Muscle layer of colon (tissue), 2 donors: ENCODE data around the gene TSC2.
"Not testable (repeated sequence)": the region's sequence is repeated elsewhere in the genome, so short reads cannot be mapped to it uniquely, and the experiment has no call there.

Experiments
- H3K27ac ChIP-seq: one replicate; pipeline ENCODE4 v1.7.0; 2013; ENCODE audit warnings: low read depth, mild to moderate bottlenecking, low read length, moderate library complexity
- H3K27me3 ChIP-seq, 2 donors: one replicate each; pipeline ENCODE4 v1.7.0; 2013; ENCODE audit warnings: low read length in 2 of 2, mild to moderate bottlenecking in 2 of 2; ENCODE audit not compliant: insufficient read depth in 2 of 2, control insufficient read depth in 1 of 2
- H3K36me3 ChIP-seq: one replicate; pipeline ENCODE4 v1.7.0; 2013; ENCODE audit warnings: mild to moderate bottlenecking, low read length; ENCODE audit not compliant: insufficient read depth
- H3K4me1 ChIP-seq: one replicate; pipeline ENCODE4 v1.7.0; 2013; ENCODE audit warnings: mild to moderate bottlenecking, low read length; ENCODE audit not compliant: insufficient read depth
- H3K4me3 ChIP-seq, 2 donors: one replicate each; pipeline ENCODE4 v1.7.0; 2013; ENCODE audit warnings: low read length in 2 of 2, low read depth in 1 of 2, mild to moderate bottlenecking in 1 of 2, moderate library complexity in 1 of 2
- H3K9ac ChIP-seq: one replicate; pipeline ENCODE4 v1.7.0; 2013; ENCODE audit warnings: low read length
- H3K9me3 ChIP-seq: one replicate; pipeline ENCODE4 v1.7.0; 2013; ENCODE audit warnings: mild to moderate bottlenecking, low read length
- donor health status: abdominal sarcoma.
- donor health status: Adenocarcinoma of cecum.

The TSC2 gene

DNA sequence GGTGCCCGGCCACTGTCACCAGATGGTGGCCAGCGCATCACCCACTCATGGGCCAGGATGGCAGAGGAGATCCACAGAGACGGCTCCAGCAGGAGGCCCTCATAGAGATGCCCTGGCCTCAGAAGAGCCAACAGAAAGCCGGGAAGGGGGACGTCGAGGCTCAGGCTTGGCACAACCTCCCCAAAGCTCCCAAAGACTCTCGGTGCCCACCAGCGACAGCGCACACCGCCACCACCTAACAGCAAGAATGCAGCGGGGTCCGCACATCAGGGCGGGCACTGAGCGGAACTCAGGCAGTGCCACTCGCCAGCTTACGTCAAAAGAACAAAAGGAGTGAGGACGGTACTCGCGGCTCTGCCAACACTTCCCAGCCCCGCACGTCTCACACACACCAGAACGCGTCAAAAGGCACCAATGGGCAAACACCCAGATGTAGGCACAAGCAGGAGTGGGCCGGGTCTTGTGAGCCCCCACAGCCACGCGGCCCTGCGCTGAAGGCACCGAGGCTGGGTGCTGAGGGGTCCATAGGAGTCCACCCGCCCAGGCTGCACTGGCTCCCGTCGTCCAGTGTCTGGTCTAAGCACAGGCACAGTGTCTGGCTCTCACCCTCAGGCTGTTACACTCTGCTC lies 79.3 kb downstream of the TSC2 start:
- not testable (repeated sequence) for H3K36me3 ChIP-seq, H3K27me3 ChIP-seq, H3K9me3 ChIP-seq
- Histone ChIP-seq H3K4me1 (peaks cover 29% of the 10 kb centered on the region), H3K4me3 (peak overlapping the region in 1 of 2 donors; percentile 0), H3K27ac (peak overlapping the region; percentile 90), H3K9ac (peak overlapping the region; percentile 57)

DNA sequence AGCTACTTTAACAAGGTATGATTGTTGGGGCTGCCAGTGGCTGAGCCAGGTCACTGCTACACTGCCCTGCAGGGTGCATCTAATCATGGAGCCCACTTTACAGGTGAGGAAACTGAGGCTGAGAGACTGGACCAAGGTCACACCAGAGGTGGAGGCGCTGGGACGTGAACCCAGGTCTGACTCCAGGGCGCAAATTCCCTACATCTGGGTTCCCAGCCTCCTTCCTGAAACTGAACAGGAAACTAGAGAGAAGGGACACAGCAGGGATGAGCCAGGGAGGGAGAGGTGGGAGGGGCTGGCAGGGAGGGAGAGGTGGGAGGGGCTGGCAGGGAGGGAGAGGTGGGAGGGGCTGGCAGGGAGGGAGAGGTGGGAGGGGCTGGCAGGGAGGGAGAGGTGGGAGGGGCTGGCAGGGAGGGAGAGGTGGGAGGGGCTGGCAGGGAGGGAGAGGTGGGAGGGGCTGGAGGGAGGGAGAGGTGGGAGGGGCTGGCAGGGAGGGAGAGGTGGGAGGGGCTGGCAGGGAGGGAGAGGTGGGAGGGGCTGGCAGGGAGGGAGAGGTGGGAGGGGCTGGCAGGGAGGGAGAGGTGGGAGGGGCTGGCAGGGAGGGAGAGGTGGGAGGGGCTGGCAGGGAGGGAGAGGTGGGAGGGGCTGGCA lies 80.0 kb downstream of the TSC2 start:
- peak overlapping the region; percentile 90 for H3K27ac ChIP-seq
- H3K9me3 ChIP-seq, H3K36me3 ChIP-seq, H3K27me3 ChIP-seq: not testable (repeated sequence)
- peak overlapping the region in 1 of 2 donors; percentile 0 for H3K4me3 ChIP-seq
- peaks cover 23% of the 10 kb centered on the region for H3K4me1 ChIP-seq
- H3K9ac ChIP-seq = peak overlapping the region; percentile 57

DNA sequence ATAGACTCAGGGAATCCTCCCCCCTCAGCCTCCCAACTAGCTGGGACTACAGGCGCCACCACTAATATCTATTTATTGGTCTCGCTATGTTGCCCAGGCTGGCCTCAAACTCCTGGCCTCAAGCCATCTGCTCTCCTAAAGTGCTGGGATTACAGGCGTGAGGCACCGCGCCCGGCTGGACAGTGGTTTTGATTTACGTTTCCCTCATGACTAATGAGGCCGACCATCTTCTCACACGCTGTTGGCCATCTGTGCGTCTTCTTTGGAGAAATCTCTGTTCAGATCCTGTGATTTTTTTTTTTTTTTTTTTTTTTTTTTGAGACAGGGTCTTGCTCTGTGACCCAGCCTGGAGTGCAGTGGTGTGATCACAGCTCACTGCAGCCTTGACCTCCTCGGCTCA lies 81.5 kb downstream of the TSC2 start:
- H3K9ac ChIP-seq, H3K27me3 ChIP-seq, H3K36me3 ChIP-seq, H3K4me3 ChIP-seq, H3K9me3 ChIP-seq: not testable (repeated sequence)
- peak overlapping the region; percentile 4 for H3K27ac ChIP-seq
- peaks cover 22% of the 10 kb centered on the region for H3K4me1 ChIP-seq

DNA sequence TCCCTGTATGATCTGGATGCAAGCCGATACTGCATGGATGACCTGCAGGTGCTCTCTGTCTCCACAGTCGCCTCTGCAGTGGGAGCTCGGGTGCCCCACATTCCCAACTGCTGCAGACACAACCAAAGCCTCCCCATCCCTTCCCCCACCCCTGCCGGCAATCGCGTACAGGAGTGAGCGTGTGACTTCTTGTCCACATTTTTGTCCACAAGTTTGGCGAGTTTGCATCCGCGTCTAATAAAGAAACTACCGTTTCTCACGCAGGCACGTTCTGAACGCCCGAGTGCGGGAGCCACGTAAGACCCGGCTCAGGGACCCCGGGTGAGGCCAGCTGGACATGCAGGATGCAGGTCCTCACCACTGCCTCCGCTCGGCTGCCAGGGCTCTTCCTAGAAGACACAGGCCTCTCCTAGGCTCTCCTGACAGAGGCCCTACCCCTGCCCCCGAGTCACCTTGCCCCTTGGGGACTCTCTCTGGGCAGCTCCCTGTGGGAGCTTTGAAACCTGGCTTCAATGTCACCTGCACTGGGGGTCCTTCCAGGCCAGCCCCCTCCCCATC lies 82.2 kb downstream of the TSC2 start:
- not testable (repeated sequence) for H3K4me3 ChIP-seq, H3K9ac ChIP-seq, H3K27me3 ChIP-seq, H3K9me3 ChIP-seq, H3K36me3 ChIP-seq
- Histone ChIP-seq H3K4me1 (peaks cover 22% of the 10 kb centered on the region), H3K27ac (peak overlapping the region; percentile 34)

DNA sequence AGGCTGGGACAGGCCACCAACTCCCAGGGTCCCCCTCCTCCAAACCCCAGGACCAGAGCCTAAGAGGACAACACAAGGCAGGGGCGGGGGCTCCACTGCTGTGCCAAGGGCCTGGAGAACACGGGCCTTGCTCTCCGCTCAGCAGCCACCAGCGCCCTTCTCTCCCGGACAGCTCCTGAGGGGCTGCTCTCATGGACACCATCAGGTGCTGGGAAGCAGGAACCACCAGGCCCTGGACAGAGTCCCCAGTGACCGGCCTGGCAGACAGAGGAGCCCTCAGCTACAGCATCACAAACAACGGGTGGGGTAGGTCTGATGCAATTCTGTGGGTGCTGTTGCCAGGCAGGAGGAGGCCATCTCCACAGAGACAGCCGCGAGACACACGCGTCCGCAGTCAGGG lies 86.0 kb downstream of the TSC2 start:
- not testable (repeated sequence) for H3K27me3 ChIP-seq, H3K4me1 ChIP-seq, H3K36me3 ChIP-seq, H3K4me3 ChIP-seq, H3K9me3 ChIP-seq, H3K9ac ChIP-seq
- peak overlapping the region; percentile 52 for H3K27ac ChIP-seq

DNA sequence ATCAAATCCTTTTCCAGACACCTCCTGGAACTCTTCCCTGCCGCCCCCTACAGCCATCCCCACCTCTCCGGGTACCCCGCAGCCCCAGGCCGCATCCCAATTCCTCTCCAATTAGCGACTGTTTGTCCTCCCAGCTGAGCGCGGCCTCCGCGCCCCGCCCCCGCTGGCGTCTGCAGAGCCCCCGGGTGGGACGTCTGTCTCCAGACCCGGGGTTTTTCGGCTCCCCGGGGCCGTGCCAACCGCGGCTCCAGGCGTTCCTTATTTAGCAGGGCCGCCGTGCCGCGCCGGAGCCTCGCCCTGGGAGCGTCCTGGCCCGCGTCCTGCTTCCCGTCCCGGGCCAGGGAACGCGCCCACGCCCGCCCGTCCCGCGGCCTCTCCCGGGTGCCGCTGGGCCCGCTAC lies 87.3 kb downstream of the TSC2 start:
- H3K4me1 ChIP-seq, H3K4me3 ChIP-seq, H3K27me3 ChIP-seq, H3K36me3 ChIP-seq, H3K9me3 ChIP-seq, H3K9ac ChIP-seq: not testable (repeated sequence)
- peak overlapping the region; percentile 52 for H3K27ac ChIP-seq

DNA sequence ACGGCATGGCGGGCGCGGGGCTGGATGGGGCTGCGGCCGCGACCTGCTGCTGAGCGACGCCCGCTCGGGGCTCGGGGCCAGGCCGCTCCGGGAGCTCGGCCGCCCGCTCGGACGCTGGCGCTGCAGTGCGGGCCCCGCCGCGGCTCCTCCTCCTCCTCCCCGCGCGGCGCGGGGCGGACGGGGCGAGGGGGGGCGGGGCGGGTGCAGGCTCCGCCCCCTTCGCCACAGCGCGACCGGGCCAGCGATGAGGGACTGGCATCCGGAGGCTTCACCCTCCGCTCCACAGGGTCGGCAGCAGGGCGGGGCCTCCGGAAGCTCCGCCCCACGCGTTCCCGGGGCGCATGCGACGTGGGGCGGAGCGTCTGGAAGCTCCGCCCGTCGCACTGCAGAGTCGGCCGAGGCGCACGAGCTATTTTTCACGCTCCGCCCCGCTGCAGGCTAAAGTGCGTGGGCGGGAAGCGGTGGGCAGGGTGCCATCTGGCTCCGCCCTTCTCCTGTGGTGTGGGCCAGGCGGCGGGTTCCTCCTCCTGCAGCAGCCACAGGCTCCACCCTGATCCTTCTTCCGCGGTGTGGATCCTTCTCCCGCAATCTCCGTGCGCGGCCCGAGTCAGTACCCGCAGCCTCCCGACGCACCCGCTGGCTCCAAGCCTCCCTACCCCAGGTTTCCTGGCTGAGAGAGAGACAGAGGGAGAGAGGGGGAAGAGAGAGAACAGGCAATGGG lies 88.1 kb downstream of the TSC2 start, which contains the start of gene PKD1:
PKD1 (minus strand) TSS at position 129 of the 721 bp plus-strand sequence. CDS start 209 bp downstream, outside the sequence.
- not testable (repeated sequence) for H3K9ac ChIP-seq, H3K4me3 ChIP-seq, H3K4me1 ChIP-seq, H3K9me3 ChIP-seq, H3K27me3 ChIP-seq, H3K36me3 ChIP-seq
- H3K27ac ChIP-seq = peak within 1 kb of the TSS; percentile 52
